ENCODE data around the gene HOXA10. TPM values are rescaled to one million over a fixed set of nuclear protein-coding genes. Genes with fewer than 3 reads are reported as not detected.
A peak's percentile ranks its signal among the peaks of the same experiment; 100 is the strongest.

Gene HOXA10
- total and polyA plus RNA-seq, 9 donors, result 21.2 to 36.0 (median 30.4) TPM

- Histone ChIP-seq H3K27ac (ENCODE audit: low read length) (peak within 1 kb of the TSS; percentile 84), H3K9me3 (replicated peaks; ENCODE audit: control insufficient read depth, low read depth, low read length) (no peaks in the 10 kb centered on the region), H3K36me3 (ENCODE audit: control insufficient read depth, insufficient read depth, low read length) (peaks cover 40% of the 10 kb centered on the region), H3K4me1 (ENCODE audit: control insufficient read depth, insufficient read depth, low read length) (peaks cover 58% of the 10 kb centered on the region), H3K27me3 (ENCODE audit: control insufficient read depth, insufficient read depth, low read length) (peaks cover 36% of the 10 kb centered on the region), H3K4me3 (ENCODE audit: low read length) (peak within 1 kb of the TSS; percentile 54)
- 37% methylated on average over 78 of the region's 86 CpGs for WGBS (ENCODE audit: insufficient coverage)
- DNase-seq, result peak; percentile 88
Observed at GRCh38 chr7:27143023-27143949, 30.8 kb downstream of the HOXA10 start, which contains the start of gene HOXA5. TSS of gene HOXA5 (minus strand) at chr7:27143681. CDS start at chr7:27143607, 74 bp downstream.

- WGBS (ENCODE audit: insufficient coverage), result 67% methylated on average over 20 of the region's 29 CpGs
- no peaks in the 10 kb centered on the region for H3K9me3 ChIP-seq (replicated peaks; ENCODE audit: control insufficient read depth, low read depth, low read length)
- H3K4me1 ChIP-seq (ENCODE audit: control insufficient read depth, insufficient read depth, low read length), result peaks cover 52% of the 10 kb centered on the region
- H3K27me3 ChIP-seq (ENCODE audit: control insufficient read depth, insufficient read depth, low read length), result peaks cover 32% of the 10 kb centered on the region
- H3K27ac ChIP-seq (ENCODE audit: low read length), result peak overlapping the region; percentile 84
- peaks cover 40% of the 10 kb centered on the region for H3K36me3 ChIP-seq (ENCODE audit: control insufficient read depth, insufficient read depth, low read length)
- H3K4me3 ChIP-seq (ENCODE audit: low read length), result peak overlapping the region; percentile 54
- no peak for DNase-seq
Observed at GRCh38 chr7:27142580-27143022, 31.5 kb downstream of the HOXA10 start.

- 67% methylated on average over 28 of the region's 30 CpGs for whole genome bisulfite sequencing (ENCODE audit: insufficient coverage)
- Histone ChIP-seq H3K36me3 (ENCODE audit: control insufficient read depth, insufficient read depth, low read length) (peaks cover 40% of the 10 kb centered on the region), H3K27ac (ENCODE audit: low read length) (peak overlapping the region; percentile 84), H3K4me3 (ENCODE audit: low read length) (peak overlapping the region; percentile 54), H3K9me3 (replicated peaks; ENCODE audit: control insufficient read depth, low read depth, low read length) (no peaks in the 10 kb centered on the region), H3K27me3 (ENCODE audit: control insufficient read depth, insufficient read depth, low read length) (peaks cover 27% of the 10 kb centered on the region), H3K4me1 (ENCODE audit: control insufficient read depth, insufficient read depth, low read length) (peaks cover 47% of the 10 kb centered on the region)
- no peak for DNase-seq
Observed at GRCh38 chr7:27141923-27142579, 32.1 kb downstream of the HOXA10 start.

- H3K9me3 ChIP-seq (replicated peaks; ENCODE audit: control insufficient read depth, low read depth, low read length), result no peaks in the 10 kb centered on the region
- 79% methylated on average over 9 of the region's 18 CpGs for WGBS (ENCODE audit: insufficient coverage)
- peaks cover 25% of the 10 kb centered on the region for H3K27me3 ChIP-seq (ENCODE audit: control insufficient read depth, insufficient read depth, low read length)
- peaks cover 47% of the 10 kb centered on the region for H3K4me1 ChIP-seq (ENCODE audit: control insufficient read depth, insufficient read depth, low read length)
- peaks cover 35% of the 10 kb centered on the region for H3K36me3 ChIP-seq (ENCODE audit: control insufficient read depth, insufficient read depth, low read length)
- no peak for DNase-seq
- peak overlapping the region; percentile 54 for H3K4me3 ChIP-seq (ENCODE audit: low read length)
- peak overlapping the region; percentile 84 for H3K27ac ChIP-seq (ENCODE audit: low read length)
Observed at GRCh38 chr7:27141137-27141922, 32.8 kb downstream of the HOXA10 start.

GRCh38 chr7:27140126-27140857 lies 33.8 kb downstream of the HOXA10 start:
- H3K9me3 ChIP-seq (replicated peaks; ENCODE audit: control insufficient read depth, low read depth, low read length), result no peaks in the 10 kb centered on the region
- DNase-seq, result no peak
- 75% methylated on average over 5 of the region's 15 CpGs for WGBS (ENCODE audit: insufficient coverage)
- H3K27ac ChIP-seq (ENCODE audit: low read length), result peak overlapping the region; percentile 83
- peaks cover 35% of the 10 kb centered on the region for H3K36me3 ChIP-seq (ENCODE audit: control insufficient read depth, insufficient read depth, low read length)
- peaks cover 22% of the 10 kb centered on the region for H3K27me3 ChIP-seq (ENCODE audit: control insufficient read depth, insufficient read depth, low read length)
- H3K4me3 ChIP-seq (ENCODE audit: low read length), result peak overlapping the region; percentile 33
- peaks cover 47% of the 10 kb centered on the region for H3K4me1 ChIP-seq (ENCODE audit: control insufficient read depth, insufficient read depth, low read length)

GRCh38 chr7:27139334-27140125 lies 34.6 kb downstream of the HOXA10 start:
- Histone ChIP-seq H3K9me3 (replicated peaks; ENCODE audit: control insufficient read depth, low read depth, low read length) (no peaks in the 10 kb centered on the region), H3K27me3 (ENCODE audit: control insufficient read depth, insufficient read depth, low read length) (peaks cover 15% of the 10 kb centered on the region), H3K4me1 (ENCODE audit: control insufficient read depth, insufficient read depth, low read length) (peaks cover 40% of the 10 kb centered on the region), H3K36me3 (ENCODE audit: control insufficient read depth, insufficient read depth, low read length) (peaks cover 27% of the 10 kb centered on the region), H3K27ac (ENCODE audit: low read length) (peak overlapping the region; percentile 83), H3K4me3 (ENCODE audit: low read length) (peak overlapping the region; percentile 33)
- DNase-seq, result no peak
- WGBS (ENCODE audit: insufficient coverage), result 55% methylated on average over 50 of the region's 53 CpGs

GRCh38 chr7:27138985-27139333 lies 35.2 kb downstream of the HOXA10 start:
- peak overlapping the region; percentile 83 for H3K27ac ChIP-seq (ENCODE audit: low read length)
- DNase-seq, result no peak
- peaks cover 21% of the 10 kb centered on the region for H3K36me3 ChIP-seq (ENCODE audit: control insufficient read depth, insufficient read depth, low read length)
- 83% methylated on average over 2 of the region's 11 CpGs for WGBS (ENCODE audit: insufficient coverage)
- H3K4me1 ChIP-seq (ENCODE audit: control insufficient read depth, insufficient read depth, low read length), result peaks cover 38% of the 10 kb centered on the region
- peaks cover 12% of the 10 kb centered on the region for H3K27me3 ChIP-seq (ENCODE audit: control insufficient read depth, insufficient read depth, low read length)
- H3K4me3 ChIP-seq (ENCODE audit: low read length), result peak overlapping the region; percentile 33
- no peaks in the 10 kb centered on the region for H3K9me3 ChIP-seq (replicated peaks; ENCODE audit: control insufficient read depth, low read depth, low read length)

GRCh38 chr7:27138472-27138871 lies 35.6 kb downstream of the HOXA10 start:
- no peak for DNase-seq
- Histone ChIP-seq H3K4me1 (ENCODE audit: control insufficient read depth, insufficient read depth, low read length) (peaks cover 41% of the 10 kb centered on the region), H3K27ac (ENCODE audit: low read length) (peak overlapping the region; percentile 83), H3K4me3 (ENCODE audit: low read length) (no peak overlapping the region), H3K27me3 (ENCODE audit: control insufficient read depth, insufficient read depth, low read length) (peaks cover 10% of the 10 kb centered on the region), H3K9me3 (replicated peaks; ENCODE audit: control insufficient read depth, low read depth, low read length) (no peaks in the 10 kb centered on the region), H3K36me3 (ENCODE audit: control insufficient read depth, insufficient read depth, low read length) (peaks cover 19% of the 10 kb centered on the region)
- no CpG with 5 or more reads among the region's 1 CpG for WGBS (ENCODE audit: insufficient coverage)
